ENCODE results near the gene ILDR2. TPM values are rescaled to one million over a fixed set of nuclear protein-coding genes. Genes with fewer than 3 reads are reported as not detected.

The ILDR2 gene
- total RNA-seq, 2 experiments from 2014 or later, result 7.4 to 7.9 TPM

- Mint-ChIP-seq H3K4me1 (no peaks in the 10 kb centered on the region), H3K4me3 (no peak overlapping the region), H3K27me3 (no peaks in the 10 kb centered on the region), H3K36me3 (peaks cover 49% of the 10 kb centered on the region), H3K27ac (no peak overlapping the region), H3K9me3 (ENCODE audit: low read depth) (no peaks in the 10 kb centered on the region)
- no peak for ATAC-seq
- CTCF ChIA-PET, result interaction anchor here (2.3 kb wide), 1 partner anchor 20 kb away, joined by 6 read pairs; the partner anchor contains the start of gene POGK
- no peak for DNase-seq
Observed at GRCh38 chr1:166859597-166859996, 115.7 kb downstream of the ILDR2 start.

- ATAC-seq (no peak), DNase-seq (no peak)
- no peaks in the 10 kb centered on the region for H3K9me3 Mint-ChIP-seq (ENCODE audit: low read depth)
- no peaks in the 10 kb centered on the region for H3K27me3 Mint-ChIP-seq
- CTCF ChIA-PET, result interaction anchor here (0.9 to 2.3 kb wide), 3 partner anchors 13 to 51 kb away, joined by 3 to 6 read pairs (median 4); partner anchors contain the start of gene POGK
- peaks cover 53% of the 10 kb centered on the region for H3K36me3 Mint-ChIP-seq
- H3K4me3 Mint-ChIP-seq, result no peak overlapping the region
- H3K27ac Mint-ChIP-seq, result no peak overlapping the region
- H3K4me1 Mint-ChIP-seq, result no peaks in the 10 kb centered on the region
Observed at GRCh38 chr1:166858726-166859419, 116.5 kb downstream of the ILDR2 start.

Other genes starting within 250 kb of the ILDR2 start
- 10 to 100 TPM; 41.0 to 50.9 TPM for gene POGK, start 136.1 kb downstream of the ILDR2 start, total RNA-seq
- gene TADA1, start 99.3 kb downstream of the ILDR2 start, total RNA-seq, result 10 to 100 TPM; 18.1 to 18.8 TPM
- gene MAEL, start 13.7 kb upstream of the ILDR2 start, total RNA-seq, result under 1 TPM in 1 of 2 experiments, not detected in 1; 0.38 TPM
- gene GPA33, start 114.8 kb upstream of the ILDR2 start, total RNA-seq, result under 1 TPM; 0.21 to 0.64 TPM
- not detected for gene STYXL2, start 118.5 kb upstream of the ILDR2 start, total RNA-seq
- gene POU2F1, start 245.3 kb upstream of the ILDR2 start, total RNA-seq, result 10 to 100 TPM; 20.7 to 24.6 TPM